ENCODE measurements around the gene HTR3E.
"Not testable (repeated sequence)": the region's sequence is repeated elsewhere in the genome, so short reads cannot be mapped to it uniquely, and the experiment has no call there.

Gene HTR3E

GRCh38 chr3:184116017-184116416 lies 19.2 kb downstream of the HTR3E start:
- DNase-seq, result no peak

- DNase-seq, result no peak
Observed at GRCh38 chr3:184117636-184118035, 20.8 kb downstream of the HTR3E start.

GRCh38 chr3:184121031-184121430 lies 24.2 kb downstream of the HTR3E start:
- not testable (repeated sequence) for DNase-seq

GRCh38 chr3:184126006-184126405 lies 29.1 kb downstream of the HTR3E start:
- DNase-seq, result no peak

- DNase-seq, result peak; percentile 21 to 39
Observed at GRCh38 chr3:184129012-184129411, 32.1 kb downstream of the HTR3E start.

- no peak for DNase-seq
Observed at GRCh38 chr3:184132945-184133344, 36.1 kb downstream of the HTR3E start.

- DNase-seq, result peak; percentile 73 to 83
Observed at GRCh38 chr3:184133840-184134745, 37.2 kb downstream of the HTR3E start.

- no peak for DNase-seq
Observed at GRCh38 chr3:184134746-184135148, 37.9 kb downstream of the HTR3E start.

- DNase-seq, result peak; percentile 94
Observed at GRCh38 chr3:184135149-184135910, 38.5 kb downstream of the HTR3E start, which contains the start of gene EIF2B5. Gene EIF2B5, plus strand, starts transcription at chr3:184135358. Its CDS starts 28 bp downstream, at chr3:184135386.

GRCh38 chr3:184135911-184136260 lies 39.0 kb downstream of the HTR3E start:
- DNase-seq, result no peak

- DNase-seq, result no peak
Observed at GRCh38 chr3:184140436-184140835, 43.6 kb downstream of the HTR3E start.

- DNase-seq, result no peak
Observed at GRCh38 chr3:184142199-184142598, 45.3 kb downstream of the HTR3E start.

- no peak for DNase-seq
Observed at GRCh38 chr3:184143327-184143726, 46.5 kb downstream of the HTR3E start.

GRCh38 chr3:184144505-184144904 lies 47.6 kb downstream of the HTR3E start:
- DNase-seq, result no peak

GRCh38 chr3:184145111-184145524 lies 48.3 kb downstream of the HTR3E start:
- peak in 1 of 2 donors; percentile 18 for DNase-seq

- DNase-seq, result no peak
Observed at GRCh38 chr3:184145751-184146270, 48.9 kb downstream of the HTR3E start.

GRCh38 chr3:184148076-184148475 lies 51.2 kb downstream of the HTR3E start:
- peak; percentile 72 to 76 for DNase-seq

- no peak for DNase-seq
Observed at GRCh38 chr3:184149123-184149522, 52.3 kb downstream of the HTR3E start.

- not testable (repeated sequence) for DNase-seq
Observed at GRCh38 chr3:184149770-184150169, 52.9 kb downstream of the HTR3E start.

GRCh38 chr3:184154885-184155643 lies 58.2 kb downstream of the HTR3E start, which contains the start of gene DVL3:
Gene DVL3, plus strand, starts transcription at chr3:184155377. Its CDS starts 259 bp downstream, at chr3:184155636.
- peak; percentile 55 to 75 for DNase-seq

- no peak for DNase-seq
Observed at GRCh38 chr3:184155644-184156521, 59.0 kb downstream of the HTR3E start.

Measured in inflammatory macrophage (primary cell).